Measurements from ENCODE around the gene PAX8.

PAX8 gene

DNA sequence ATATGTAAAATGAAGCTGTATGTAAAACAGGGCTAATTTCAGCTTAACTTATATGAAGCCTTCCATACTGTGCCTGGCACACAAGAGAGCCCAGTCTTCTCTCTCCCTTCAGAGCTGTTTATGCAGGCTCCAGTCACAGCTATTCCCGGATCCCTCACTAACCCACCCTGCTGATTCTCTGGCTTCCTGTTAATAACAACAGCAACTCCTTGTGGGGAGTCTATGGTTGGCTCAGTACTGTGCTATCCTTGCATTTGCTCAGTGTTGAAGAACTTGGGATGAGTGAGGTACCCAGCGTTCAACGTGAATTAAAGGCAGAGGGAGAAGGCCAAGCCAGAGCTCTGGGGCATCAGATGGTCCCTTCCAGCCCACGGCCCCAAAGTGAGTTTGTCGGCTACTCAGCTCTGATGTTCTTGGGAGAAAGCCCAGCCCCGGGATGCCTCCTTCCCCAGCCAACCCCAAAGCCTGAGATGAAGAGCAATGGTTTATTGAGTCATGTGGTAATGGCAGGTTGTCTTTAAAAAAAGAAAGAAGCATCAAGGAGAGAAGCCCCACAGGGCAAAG lies 61.7 kb downstream of the PAX8 start:
- no peaks in the 10 kb centered on the region for H3K9me3 ChIP-seq (ENCODE audit: control insufficient read depth, insufficient read depth, low read depth, low read length)
- POLR2A ChIA-PET = no interaction called here
- peaks cover 2% of the 10 kb centered on the region; the same call in 1 of the 2 replicates for H3K4me1 ChIP-seq (ENCODE audit: control insufficient read depth, insufficient read depth, low read length)
- CTCF ChIA-PET = interaction anchor here (0.5 to 1.5 kb wide), 8 partner anchors 13 to 173 kb away, joined by 3 to 8 read pairs (median 4); no protein-coding TSS in a partner anchor
- H3K36me3 ChIP-seq (ENCODE audit: control insufficient read depth in 2 of 2, insufficient read depth in 1 of 2, low read length in 2 of 2) = no peaks in the 10 kb centered on the region
- no peak overlapping the region for H3K4me3 ChIP-seq (ENCODE audit: low read depth, low read length)
- no peak for TF ChIP-seq ZBTB8A (tag by site-specific recombination; IDR thresholded peaks at IDR 0.05)
- TF ChIP-seq, protein P1, sequence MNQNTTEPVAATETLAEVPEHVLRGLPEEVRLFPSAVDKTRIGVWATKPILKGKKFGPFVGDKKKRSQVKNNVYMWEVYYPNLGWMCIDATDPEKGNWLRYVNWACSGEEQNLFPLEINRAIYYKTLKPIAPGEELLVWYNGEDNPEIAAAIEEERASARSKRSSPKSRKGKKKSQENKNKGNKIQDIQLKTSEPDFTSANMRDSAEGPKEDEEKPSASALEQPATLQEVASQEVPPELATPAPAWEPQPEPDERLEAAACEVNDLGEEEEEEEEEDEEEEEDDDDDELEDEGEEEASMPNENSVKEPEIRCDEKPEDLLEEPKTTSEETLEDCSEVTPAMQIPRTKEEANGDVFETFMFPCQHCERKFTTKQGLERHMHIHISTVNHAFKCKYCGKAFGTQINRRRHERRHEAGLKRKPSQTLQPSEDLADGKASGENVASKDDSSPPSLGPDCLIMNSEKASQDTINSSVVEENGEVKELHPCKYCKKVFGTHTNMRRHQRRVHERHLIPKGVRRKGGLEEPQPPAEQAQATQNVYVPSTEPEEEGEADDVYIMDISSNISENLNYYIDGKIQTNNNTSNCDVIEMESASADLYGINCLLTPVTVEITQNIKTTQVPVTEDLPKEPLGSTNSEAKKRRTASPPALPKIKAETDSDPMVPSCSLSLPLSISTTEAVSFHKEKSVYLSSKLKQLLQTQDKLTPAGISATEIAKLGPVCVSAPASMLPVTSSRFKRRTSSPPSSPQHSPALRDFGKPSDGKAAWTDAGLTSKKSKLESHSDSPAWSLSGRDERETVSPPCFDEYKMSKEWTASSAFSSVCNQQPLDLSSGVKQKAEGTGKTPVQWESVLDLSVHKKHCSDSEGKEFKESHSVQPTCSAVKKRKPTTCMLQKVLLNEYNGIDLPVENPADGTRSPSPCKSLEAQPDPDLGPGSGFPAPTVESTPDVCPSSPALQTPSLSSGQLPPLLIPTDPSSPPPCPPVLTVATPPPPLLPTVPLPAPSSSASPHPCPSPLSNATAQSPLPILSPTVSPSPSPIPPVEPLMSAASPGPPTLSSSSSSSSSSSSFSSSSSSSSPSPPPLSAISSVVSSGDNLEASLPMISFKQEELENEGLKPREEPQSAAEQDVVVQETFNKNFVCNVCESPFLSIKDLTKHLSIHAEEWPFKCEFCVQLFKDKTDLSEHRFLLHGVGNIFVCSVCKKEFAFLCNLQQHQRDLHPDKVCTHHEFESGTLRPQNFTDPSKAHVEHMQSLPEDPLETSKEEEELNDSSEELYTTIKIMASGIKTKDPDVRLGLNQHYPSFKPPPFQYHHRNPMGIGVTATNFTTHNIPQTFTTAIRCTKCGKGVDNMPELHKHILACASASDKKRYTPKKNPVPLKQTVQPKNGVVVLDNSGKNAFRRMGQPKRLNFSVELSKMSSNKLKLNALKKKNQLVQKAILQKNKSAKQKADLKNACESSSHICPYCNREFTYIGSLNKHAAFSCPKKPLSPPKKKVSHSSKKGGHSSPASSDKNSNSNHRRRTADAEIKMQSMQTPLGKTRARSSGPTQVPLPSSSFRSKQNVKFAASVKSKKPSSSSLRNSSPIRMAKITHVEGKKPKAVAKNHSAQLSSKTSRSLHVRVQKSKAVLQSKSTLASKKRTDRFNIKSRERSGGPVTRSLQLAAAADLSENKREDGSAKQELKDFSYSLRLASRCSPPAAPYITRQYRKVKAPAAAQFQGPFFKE (tag by site-specific recombination; IDR thresholded peaks at IDR 0.05; ENCODE audit: borderline replicate concordance) = no peak
- no peak for TF ChIP-seq ZNF785 (tag by site-specific recombination; IDR thresholded peaks at IDR 0.05)
- no peak overlapping the region for H3K27ac ChIP-seq (ENCODE audit: extremely low read depth, low read depth, low read length)

GRCh38 chr2:113216321-113216720 lies 62.4 kb downstream of the PAX8 start:
- CTCF ChIA-PET = interaction anchor here (0.5 to 1.5 kb wide), 6 partner anchors 13 to 174 kb away, joined by 3 to 8 read pairs (median 4); no protein-coding TSS in a partner anchor
- TF ChIP-seq ZNF354C (tag by site-specific recombination; IDR thresholded peaks at IDR 0.05; ENCODE audit: borderline replicate concordance, low read depth) (no peak), ZNF132 (tag by site-specific recombination; IDR thresholded peaks at IDR 0.05; ENCODE audit: borderline replicate concordance) (no peak), OVOL3 (tag by site-specific recombination; IDR thresholded peaks at IDR 0.05) (no peak)

DNA sequence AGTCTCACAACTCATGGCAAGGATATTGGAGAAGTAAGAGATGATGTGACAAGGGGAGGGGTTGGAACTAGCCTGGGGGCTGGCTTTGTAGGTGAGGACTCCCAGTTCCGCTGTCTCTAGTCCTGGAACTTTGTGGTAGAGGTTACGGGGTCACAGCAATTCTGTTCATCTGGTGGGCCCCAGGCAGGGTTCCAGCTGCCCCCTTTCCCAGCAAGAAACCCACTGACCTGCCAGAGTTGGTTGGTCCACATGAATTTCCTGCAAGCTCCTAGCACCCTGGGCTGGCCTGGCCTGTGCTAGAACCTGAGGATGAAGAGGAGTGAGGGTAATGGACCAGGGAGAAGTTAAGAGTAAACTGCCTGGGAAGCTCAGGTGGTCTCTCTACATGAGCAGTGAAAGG lies 63.7 kb downstream of the PAX8 start:
- Histone ChIP-seq H3K27ac (ENCODE audit: extremely low read depth, low read depth, low read length) (no peak overlapping the region), H3K9me3 (ENCODE audit: control insufficient read depth, insufficient read depth, low read depth, low read length) (no peaks in the 10 kb centered on the region), H3K4me1 (ENCODE audit: control insufficient read depth, insufficient read depth, low read length) (peaks cover 5% of the 10 kb centered on the region; the same call in 1 of the 2 replicates), H3K4me3 (ENCODE audit: low read depth, low read length) (no peak overlapping the region), H3K36me3 (ENCODE audit: control insufficient read depth in 2 of 2, insufficient read depth in 1 of 2, low read length in 2 of 2) (no peaks in the 10 kb centered on the region)
- POLR2A ChIA-PET = interaction anchor here (0.6 kb wide), 1 partner anchor 23 kb away, joined by 3 read pairs; no protein-coding TSS in a partner anchor
- CTCF ChIA-PET = no interaction called here
- TF ChIP-seq ZNF174 (tag by site-specific recombination; IDR thresholded peaks at IDR 0.05) = no peak
- TF ChIP-seq ZNF114 (tag by site-specific recombination; IDR thresholded peaks at IDR 0.05) = no peak
- TF ChIP-seq ZNF335 (tag by site-specific recombination; conservative IDR thresholded peaks at IDR 0.05) = no peak
- no peak for TF ChIP-seq ZNF704 (tag by site-specific recombination; IDR thresholded peaks at IDR 0.05)
- TF ChIP-seq ZNF214 (tag by site-specific recombination; IDR thresholded peaks at IDR 0.05; ENCODE audit: borderline replicate concordance) = no peak
- TF ChIP-seq, protein P2, sequence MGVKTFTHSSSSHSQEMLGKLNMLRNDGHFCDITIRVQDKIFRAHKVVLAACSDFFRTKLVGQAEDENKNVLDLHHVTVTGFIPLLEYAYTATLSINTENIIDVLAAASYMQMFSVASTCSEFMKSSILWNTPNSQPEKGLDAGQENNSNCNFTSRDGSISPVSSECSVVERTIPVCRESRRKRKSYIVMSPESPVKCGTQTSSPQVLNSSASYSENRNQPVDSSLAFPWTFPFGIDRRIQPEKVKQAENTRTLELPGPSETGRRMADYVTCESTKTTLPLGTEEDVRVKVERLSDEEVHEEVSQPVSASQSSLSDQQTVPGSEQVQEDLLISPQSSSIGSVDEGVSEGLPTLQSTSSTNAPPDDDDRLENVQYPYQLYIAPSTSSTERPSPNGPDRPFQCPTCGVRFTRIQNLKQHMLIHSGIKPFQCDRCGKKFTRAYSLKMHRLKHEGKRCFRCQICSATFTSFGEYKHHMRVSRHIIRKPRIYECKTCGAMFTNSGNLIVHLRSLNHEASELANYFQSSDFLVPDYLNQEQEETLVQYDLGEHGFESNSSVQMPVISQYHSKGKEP (tag by site-specific recombination; IDR thresholded peaks at IDR 0.05) = no peak
- no peak for TF ChIP-seq ZNF354C (tag by site-specific recombination; IDR thresholded peaks at IDR 0.05; ENCODE audit: borderline replicate concordance, low read depth)
- no peak for TF ChIP-seq MZF1 (tag by site-specific recombination; IDR thresholded peaks at IDR 0.05; ENCODE audit: borderline replicate concordance)
- TF ChIP-seq ZBTB7A (tag by site-specific recombination; IDR thresholded peaks at IDR 0.05; ENCODE audit: low read depth) = no peak
- no peak for TF ChIP-seq ZBTB49 (tag by site-specific recombination; IDR thresholded peaks at IDR 0.05; ENCODE audit: low read depth)
- no peak for TF ChIP-seq ZNF138 (tag by site-specific recombination; IDR thresholded peaks at IDR 0.05; ENCODE audit: borderline replicate concordance)
- no peak for TF ChIP-seq ZNF416 (tag by site-specific recombination; IDR thresholded peaks at IDR 0.05)
- TF ChIP-seq IKZF3 (tag by site-specific recombination; IDR thresholded peaks at IDR 0.05) = no peak
- TF ChIP-seq ZNF76 (tag by site-specific recombination; IDR thresholded peaks at IDR 0.05; ENCODE audit: borderline replicate concordance, low read depth) = no peak

More at GRCh38 chr2:113216321-113216720, 62.4 kb downstream of the PAX8 start:
- H3K4me1 ChIP-seq (ENCODE audit: control insufficient read depth, insufficient read depth, low read length) = peaks cover 5% of the 10 kb centered on the region; the same call in 1 of the 2 replicates
- no peaks in the 10 kb centered on the region for H3K9me3 ChIP-seq (ENCODE audit: control insufficient read depth, insufficient read depth, low read depth, low read length)
- POLR2A ChIA-PET = no interaction called here
- H3K4me3 ChIP-seq (ENCODE audit: low read depth, low read length) = no peak overlapping the region
- no peaks in the 10 kb centered on the region for H3K36me3 ChIP-seq (ENCODE audit: control insufficient read depth in 2 of 2, insufficient read depth in 1 of 2, low read length in 2 of 2)
- no peak overlapping the region for H3K27ac ChIP-seq (ENCODE audit: extremely low read depth, low read depth, low read length)
